Left lung (tissue), 10 donors: ENCODE measurements around the gene CLCNKB. TPM values are rescaled to one million over a fixed set of nuclear protein-coding genes. Genes with fewer than 3 reads are reported as not detected.

Source experiments
- ATAC-seq: fragments of 200-7000 bp; cut with Tn5 transposase; one replicate; pipeline ENCODE4 v1.9.1; 2020; ENCODE audit warnings: moderate library complexity
- DNase-seq, 4 donors: peaks; one replicate each; pipeline ENCODE4 v3.0.0-alpha.2; 2013 to 2020
- H3K27ac ChIP-seq, 2 donors: fragments of 200-600 bp; sonication (generic) in 1 of 2; one replicate each; pipeline versions ENCODE4 v1.5.0 to v1.8.0; 2020 to 2021
- H3K27me3 ChIP-seq, 2 donors: fragments of 200-600 bp; sonication (generic) in 1 of 2; one replicate each; pipeline versions ENCODE4 v1.5.0 to v1.8.0; 2020 to 2021
- H3K36me3 ChIP-seq, 2 donors: fragments of 200-600 bp; sonication (generic) in 1 of 2; one replicate each; pipeline versions ENCODE4 v1.5.0 to v1.8.0; 2020 to 2021
- H3K4me1 ChIP-seq, 2 donors: fragments of 200-600 bp; one replicate each; pipeline ENCODE4 v1.8.0; 2021
- H3K4me3 ChIP-seq, 2 donors: fragments of 200-600 bp; sonication (generic) in 1 of 2; one replicate each; pipeline versions ENCODE4 v1.5.0 to v1.8.0; 2020 to 2021; ENCODE audit warnings: mild to moderate bottlenecking in 1 of 2
- H3K9me3 ChIP-seq, 2 donors: fragments of 200-600 bp; sonication (generic) in 1 of 2; one replicate each; pipeline versions ENCODE4 v1.5.0 to v1.8.0; 2020 to 2021
- CTCF ChIP-seq, 2 donors: fragments of 200-600 bp; sonication (generic) in 1 of 2; IDR thresholded peaks; one replicate each; pipeline versions ENCODE4 v1.5.0 to v1.8.0; 2021; ENCODE audit warnings: antibody characterized with exemption in 2 of 2
- intact Hi-C, 2 donors: fragments of 100-400 bp; cut with DNase I; formaldehyde crosslinking; loops; one replicate each; pipeline versions ENCODE4 v1.11.2 to v1.14.2; 2022
- polyA plus RNA-seq, 6 donors: library from polyadenylated mRNA; unstranded; fragments of 120-200 nt; gene quantifications; one replicate each; pipeline ENCODE4 v1.2.1, GENCODE V29; 2013; ENCODE audit not compliant: insufficient read length in 6 of 6
- total RNA-seq, 2 donors: library from RNA; stranded (reverse); fragmentation: NEBNext Ultra II Directional; extraction: Animal tissue kit (Norgen Biotek cat#: 25700); gene quantifications; one replicate each; pipeline ENCODE4 v1.2.1, GENCODE V29; 2021
- donor health status: DM: no; HTN: yes; CAD: no.
- donor health status: DM: no; HTN: no; CAD: no.

CLCNKB gene
- total and polyA plus RNA-seq, 8 donors, result 1.1 to 8.0 (median 4.9) TPM; not detected in 1

- H3K27me3 ChIP-seq, result peaks cover 6 to 39% of the 10 kb centered on the region in 2 donors
- no peak for TF ChIP-seq CTCF (IDR thresholded peaks at IDR 0.05)
- no peak overlapping the region for H3K4me3 ChIP-seq
- DNase-seq (no peak), ATAC-seq (no peak)
- peaks cover 4 to 12% of the 10 kb centered on the region in 2 donors for H3K4me1 ChIP-seq
- no peak overlapping the region for H3K27ac ChIP-seq
- intact Hi-C loops, result loop anchor here (10.0 kb wide), 2 partner anchors 119 to 289 kb away; partner anchors contain the start of gene SZRD1 (in 1 of the 2)
- H3K36me3 ChIP-seq, result no peaks in the 10 kb centered on the region
- H3K9me3 ChIP-seq, result no peaks in the 10 kb centered on the region
These were observed 32.7 kb downstream of the CLCNKB start for GRCh38 chr1:16076031-16076864.

- Histone ChIP-seq H3K9me3 (no peaks in the 10 kb centered on the region), H3K27ac (no peak overlapping the region), H3K36me3 (no peaks in the 10 kb centered on the region), H3K4me3 (no peak overlapping the region), H3K4me1 (peaks cover 4 to 12% of the 10 kb centered on the region in 2 donors), H3K27me3 (peaks cover 6 to 33% of the 10 kb centered on the region in 2 donors)
- DNase-seq (no peak), ATAC-seq (no peak)
- no peak for TF ChIP-seq CTCF (IDR thresholded peaks at IDR 0.05)
- intact Hi-C loops, result loop anchor here (10.0 kb wide), 2 partner anchors 118 to 288 kb away; partner anchors contain the start of gene SZRD1 (in 1 of the 2)
These were observed 33.3 kb downstream of the CLCNKB start for GRCh38 chr1:16076865-16077238.

- ATAC-seq, result no peak
- no peak for TF ChIP-seq CTCF (IDR thresholded peaks at IDR 0.05)
- Histone ChIP-seq H3K36me3 (no peaks in the 10 kb centered on the region), H3K9me3 (no peaks in the 10 kb centered on the region), H3K27me3 (peaks cover 6 to 25% of the 10 kb centered on the region in 2 donors), H3K4me3 (no peak overlapping the region), H3K4me1 (peaks cover 4 to 12% of the 10 kb centered on the region in 2 donors), H3K27ac (no peak overlapping the region)
- intact Hi-C loops, result loop anchor here (2.0 to 10.0 kb wide), 3 partner anchors 111 to 287 kb away; partner anchors contain the start of gene SZRD1 (in 1 of the 2)
- DNase-seq, result no peak
These were observed 34.0 kb downstream of the CLCNKB start for GRCh38 chr1:16077406-16078245.

GRCh38 chr1:16078925-16079656 lies 35.5 kb downstream of the CLCNKB start:
- no peak overlapping the region for H3K4me3 ChIP-seq
- H3K27ac ChIP-seq, result no peak overlapping the region
- peak; percentile 85 for ATAC-seq
- H3K4me1 ChIP-seq, result peaks cover 0 to 6% of the 10 kb centered on the region in 2 donors
- H3K36me3 ChIP-seq, result no peaks in the 10 kb centered on the region
- intact Hi-C loops, result loop anchor here (2.0 to 10.0 kb wide), 3 partner anchors 110 to 286 kb away; partner anchors contain the start of gene SZRD1 (in 1 of the 2)
- H3K27me3 ChIP-seq, result peaks cover 0 to 10% of the 10 kb centered on the region in 2 donors
- TF ChIP-seq CTCF (IDR thresholded peaks at IDR 0.05), result peak; percentile 68 to 73
- H3K9me3 ChIP-seq, result no peaks in the 10 kb centered on the region
- peak in 3 of 4 donors; percentile 65 to 81 (median 76) for DNase-seq
